ENCODE data around the gene PDAP1.
"Not testable (repeated sequence)": the region's sequence is repeated elsewhere in the genome, so short reads cannot be mapped to it uniquely, and the experiment has no call there.

The PDAP1 gene

DNA sequence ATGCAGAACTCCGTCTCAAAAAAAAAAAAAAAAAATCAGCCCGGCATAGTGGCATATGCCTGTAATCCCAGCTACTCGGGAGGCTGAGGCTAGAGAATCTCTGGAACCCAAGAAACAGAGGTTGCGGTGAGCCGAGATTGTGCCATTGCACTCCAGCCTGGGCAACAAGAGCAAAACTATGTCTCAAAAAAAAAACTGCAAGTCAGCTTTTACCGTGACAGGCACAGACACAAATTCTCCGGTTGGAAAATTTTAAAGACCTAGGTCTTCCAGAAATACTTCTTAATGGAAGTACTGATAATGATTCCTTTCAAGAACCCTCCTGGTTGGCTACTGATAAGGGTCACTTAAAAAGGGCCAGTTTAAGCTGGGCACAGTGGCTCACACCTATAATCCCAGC lies 53.3 kb downstream of the PDAP1 start:
- no peak for DNase-seq (ENCODE audit: extremely low read depth in 1 of 2, low read depth in 1 of 2)

DNA sequence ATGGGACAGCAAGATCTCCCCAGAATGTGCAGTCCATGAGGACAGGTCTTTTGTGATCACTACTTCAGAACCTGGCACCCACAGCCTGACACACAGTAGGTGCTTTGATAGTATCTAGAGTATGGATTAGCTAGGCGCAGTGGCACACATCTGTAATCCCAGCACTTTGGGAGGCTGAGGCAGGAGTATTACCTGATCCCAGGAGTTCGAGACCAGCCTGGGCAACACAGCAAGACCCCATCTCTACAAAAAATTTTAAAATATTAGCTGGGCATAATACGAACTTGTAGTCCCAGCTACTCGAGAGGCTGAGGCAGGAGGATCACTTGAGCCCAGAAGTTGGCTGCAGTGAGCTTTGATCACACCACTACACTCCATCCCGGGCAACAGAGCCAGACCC lies 56.1 kb downstream of the PDAP1 start:
- no peak for DNase-seq (ENCODE audit: extremely low read depth in 1 of 2, low read depth in 1 of 2)

- DNase-seq (ENCODE audit: extremely low read depth in 1 of 2, low read depth in 1 of 2) = not testable (repeated sequence)
Measured at GRCh38 chr7:99350641-99351040, 57.8 kb downstream of the PDAP1 start.

All from activated CD8-positive, alpha-beta memory T cell treated with anti-CD3 and anti-CD28 coated beads for 1 hour (primary cell).